Adrenal gland (tissue), 12 donors: ENCODE data around the gene CDKN2A. TPM values are rescaled to one million over a fixed set of nuclear protein-coding genes. Genes with fewer than 3 reads are reported as not detected.

Experiments used
- DNase-seq, 7 donors: peaks; one replicate each; pipeline ENCODE4 v3.0.0-alpha.2; 2019 to 2020
- H3K27ac ChIP-seq, 5 donors: fragments of 200-600 bp; sonication (generic) in 4 of 5; 1 replicate in 3 of 5; 2 replicates in 2 of 5; pipeline versions ENCODE4 v1.5.1 to v1.8.0; 2016 to 2020; ENCODE audit warnings: mild to moderate bottlenecking in 1 of 5
- H3K27me3 ChIP-seq: fragments of 200-600 bp; 2 replicates; pipeline ENCODE4 v1.8.0; 2021
- H3K36me3 ChIP-seq, 2 donors: fragments of 200-600 bp; replicated peaks in 1 of 2; 1 replicate in 1 of 2; 2 replicates in 1 of 2; pipeline versions ENCODE4 v1.5.1 to v1.8.0; 2018 to 2022
- H3K4me1 ChIP-seq, 2 donors: fragments of 200-600 bp; replicated peaks in 1 of 2; 1 replicate in 1 of 2; 2 replicates in 1 of 2; pipeline versions ENCODE4 v1.5.1 to v1.8.0; 2018 to 2021
- H3K4me3 ChIP-seq, 4 donors: fragments of 200-600 bp; sonication (generic) in 3 of 4; one replicate each; pipeline ENCODE4 v1.5.1; 2016 to 2018
- H3K9me3 ChIP-seq, 3 donors: fragments of 200-600 bp; sonication (generic) in 1 of 3; replicated peaks in 1 of 3; 1 replicate in 2 of 3; 2 replicates in 1 of 3; pipeline versions ENCODE4 v1.5.1 to v1.8.0; 2016 to 2021
- CTCF ChIP-seq, 6 experiments: fragments of 450-650 bp in 4 of 6; fragments of 200-600 bp in 2 of 6; sonication (generic) in 1 of 6; IDR thresholded peaks; 1 replicate in 5 of 6; 2 replicates in 1 of 6; pipeline versions ENCODE4 v1.5.1 to v1.8.0; 2016 to 2021; ENCODE audit warnings: antibody characterized with exemption in 6 of 6, mild to moderate bottlenecking in 2 of 6, moderate library complexity in 1 of 6
- POLR2A ChIP-seq, 2 donors: fragments of 450-650 bp; IDR thresholded peaks; one replicate each; pipeline ENCODE4 v1.6.1; 2017; ENCODE audit warnings: antibody characterized with exemption in 2 of 2, mild to moderate bottlenecking in 2 of 2, moderate library complexity in 1 of 2
- WGBS, 4 donors: extraction: QIAGEN DNeasy Blood & Tissue Kit in 2 of 4; methylation state at CpG; one replicate each; pipeline versions ENCODE4 v1.1.5 to v1.1.7; 2013 to 2017; 5-methylcytosine and 5-hydroxymethylcytosine counted together
- intact Hi-C, 2 donors: fragments of 100-400 bp; cut with DNase I; formaldehyde crosslinking; loops; one replicate each; pipeline versions ENCODE4 v1.14.1 to v1.15.0; 2022 to 2023
- polyA plus RNA-seq, 3 donors: library from polyadenylated mRNA; stranded (reverse); fragments of 200-250 nt in 2 of 3; fragments of 350-450 nt in 1 of 3; fragmentation: Illumina TruSeq in 1 of 3; extraction: RNeasy Lipid Tissue Mini Kit (QIAGEN cat#74804) in 1 of 3; gene quantifications; one replicate each; pipeline ENCODE4 v1.2.3, GENCODE V29; 2013 to 2014
- total RNA-seq, 9 donors: library from RNA; depleted of rRNA in 4 of 9; stranded (reverse); fragments of >200 nt in 4 of 9; fragments of 120-200 nt in 1 of 9; fragmentation: NEBNext Ultra II Directional in 1 of 9; extraction: Animal tissue kit (Norgen Biotek cat#: 25700) in 1 of 9; gene quantifications; one replicate each; pipeline versions ENCODE4 v1.1.0 to v1.2.4, GENCODE V29; 2013 to 2023
- donor health status: healthy with polysubstance abuse.
- donor health status: Bipolar disorder and iron deficiency.
- donor health status: DM: yes; HTN: yes; CAD: no.
- donor health status: DM: no; HTN: no; CAD: no.
- donor health status: DM: no; HTN: no; CAD: no.
- donor health status: DM: yes; HTN: yes; CAD: no.

The CDKN2A gene
- total and polyA plus RNA-seq, 12 donors, result 0.39 to 34.5 (median 13.7) TPM

GRCh38 chr9:21982391-21982790 lies 11.8 kb downstream of the CDKN2A start:
- Histone ChIP-seq H3K27me3 (peaks cover 25% of the 10 kb centered on the region), H3K4me3 (no peak overlapping the region), H3K9me3 (no peaks in the 10 kb centered on the region), H3K4me1 (no peaks in the 10 kb centered on the region), H3K36me3 (no peaks in the 10 kb centered on the region), H3K27ac (no peak overlapping the region)
- intact Hi-C loops, result no loop called here
- no peak for DNase-seq
- TF ChIP-seq POLR2A (IDR thresholded peaks at IDR 0.05) (no peak), CTCF (IDR thresholded peaks at IDR 0.05) (no peak)
- 45 to 84% (median 61%) methylated on average over 1 of the region's 1 CpG for WGBS, 4 donors

- intact Hi-C loops, result no loop called here
- WGBS, 4 donors, result 22 to 28% (median 26%) methylated on average over 19 of the region's 19 CpGs
- Histone ChIP-seq H3K4me1 (peaks cover 14 to 17% of the 10 kb centered on the region in 2 donors), H3K27me3 (peaks cover 80% of the 10 kb centered on the region), H3K4me3 (no peak overlapping the region), H3K27ac (no peak overlapping the region), H3K9me3 (peaks cover 0 to 4% (median 0%) of the 10 kb centered on the region in 3 donors), H3K36me3 (no peaks in the 10 kb centered on the region)
- no peak for DNase-seq
- TF ChIP-seq CTCF (IDR thresholded peaks at IDR 0.05) (no peak), POLR2A (IDR thresholded peaks at IDR 0.05) (no peak)
These were observed 17.8 kb downstream of the CDKN2A start for GRCh38 chr9:21976334-21976875.

GRCh38 chr9:21974722-21975409 lies 19.3 kb downstream of the CDKN2A start:
- Histone ChIP-seq H3K36me3 (no peaks in the 10 kb centered on the region), H3K27me3 (peaks cover 95% of the 10 kb centered on the region), H3K27ac (peak overlapping the region in 2 of 5 donors; percentile 38 to 56), H3K4me1 (peaks cover 14 to 17% of the 10 kb centered on the region in 2 donors), H3K9me3 (peaks cover 0 to 4% (median 0%) of the 10 kb centered on the region in 3 donors), H3K4me3 (peak overlapping the region; percentile 22 to 60 (median 24))
- intact Hi-C loops, result no loop called here
- DNase-seq, result peak; percentile 44 to 81 (median 63)
- 0 to 1% (median 0%) methylated on average over 4 to 51 of the region's 51 CpGs for WGBS, 4 donors
- peak in 1 of 2 donors; percentile 7 for TF ChIP-seq POLR2A (IDR thresholded peaks at IDR 0.05)
- no peak for TF ChIP-seq CTCF (IDR thresholded peaks at IDR 0.05)

GRCh38 chr9:21974343-21974721 lies 19.9 kb downstream of the CDKN2A start:
- Histone ChIP-seq H3K4me1 (peaks cover 14 to 17% of the 10 kb centered on the region in 2 donors), H3K9me3 (peaks cover 0 to 4% (median 0%) of the 10 kb centered on the region in 3 donors), H3K4me3 (peak overlapping the region in 3 of 4 donors; percentile 22 to 60 (median 27)), H3K27me3 (peaks cover 96% of the 10 kb centered on the region), H3K36me3 (no peaks in the 10 kb centered on the region), H3K27ac (peak overlapping the region in 2 of 5 donors; percentile 38 to 56)
- intact Hi-C loops, result no loop called here
- DNase-seq, result no peak
- 4 to 10% (median 8%) methylated on average over 17 to 21 of the region's 21 CpGs for WGBS, 4 donors
- no peak for TF ChIP-seq POLR2A (IDR thresholded peaks at IDR 0.05)
- TF ChIP-seq CTCF (IDR thresholded peaks at IDR 0.05), result no peak
